Left hindlimb (tissue), 1 donor: ENCODE data around the gene IAH1.
"Not testable (repeated sequence)": the region's sequence is repeated elsewhere in the genome, so short reads cannot be mapped to it uniquely, and the experiment has no call there.

Experiments
- DNase-seq: peaks from one replicate; pipeline ENCODE4 v3.0.0-alpha.2; 2018

The IAH1 gene

GRCh38 chr2:9473985-9474360 is 378 bp upstream of the IAH1 start:
- peak; percentile 49 for DNase-seq

GRCh38 chr2:9477914-9478313 is 3.6 kb downstream of the IAH1 start:
- DNase-seq, result no peak

DNA sequence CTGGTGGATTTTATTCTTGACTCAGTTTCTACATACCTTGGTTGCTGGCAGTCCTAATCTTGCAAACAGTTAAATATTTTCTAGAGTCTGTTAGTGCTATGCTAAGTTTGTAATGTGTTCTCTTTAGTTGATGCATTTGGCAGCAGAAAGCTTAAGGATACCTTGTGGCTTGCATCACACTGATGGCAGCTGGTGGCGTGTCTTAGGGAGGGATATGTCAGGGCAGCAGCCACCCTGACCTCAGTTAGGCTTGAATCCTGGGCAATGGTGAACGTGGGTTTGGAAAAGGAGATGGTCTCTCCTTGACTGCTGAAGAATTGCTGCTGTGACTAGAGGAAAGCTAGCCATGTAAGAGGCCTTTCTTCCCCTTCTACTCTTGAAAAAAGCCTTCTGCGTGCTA is 4.2 kb downstream of the IAH1 start:
- no peak for DNase-seq

DNA sequence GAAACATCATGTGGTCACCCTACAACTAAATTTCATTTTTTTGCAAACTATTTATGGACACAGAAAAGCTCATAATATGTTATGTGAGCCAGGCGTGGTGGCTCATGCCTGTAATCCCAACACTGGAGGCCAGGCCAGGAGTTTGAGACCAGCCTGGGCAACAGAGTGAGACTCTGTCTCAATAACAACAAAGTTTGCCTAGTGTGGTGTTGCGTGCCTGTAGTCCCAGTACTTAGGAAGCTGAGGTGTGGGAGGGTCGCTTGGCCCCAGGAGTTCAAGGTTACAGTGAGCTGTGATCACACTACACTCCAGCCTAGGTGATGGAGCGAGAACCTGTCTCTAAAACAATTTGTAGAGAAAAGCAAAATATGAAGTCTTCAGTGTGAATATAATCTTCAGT is 5.8 kb downstream of the IAH1 start:
- no peak for DNase-seq

- DNase-seq, result no peak
These were observed 8.8 kb downstream of the IAH1 start for GRCh38 chr2:9483107-9483506.

DNA sequence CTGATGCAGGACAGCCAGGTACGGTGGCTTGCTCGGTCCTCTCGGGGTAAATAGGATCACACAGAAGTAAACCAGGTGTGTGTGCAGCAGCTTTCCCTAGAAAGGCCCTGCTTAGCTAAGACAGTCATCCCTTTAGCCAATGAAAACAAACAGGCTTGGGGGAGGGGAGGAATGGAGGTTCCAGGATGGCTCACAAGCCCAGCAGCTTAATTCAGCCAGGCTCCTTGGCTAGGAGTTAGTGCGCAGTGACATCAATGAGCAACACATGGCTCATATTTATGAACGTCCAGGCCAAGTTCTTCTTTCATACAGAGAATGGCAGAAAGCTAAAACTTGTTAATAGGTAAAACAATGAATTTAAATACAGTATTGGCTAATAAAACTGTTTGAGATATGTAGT is 10.2 kb downstream of the IAH1 start:
- DNase-seq, result no peak

DNA sequence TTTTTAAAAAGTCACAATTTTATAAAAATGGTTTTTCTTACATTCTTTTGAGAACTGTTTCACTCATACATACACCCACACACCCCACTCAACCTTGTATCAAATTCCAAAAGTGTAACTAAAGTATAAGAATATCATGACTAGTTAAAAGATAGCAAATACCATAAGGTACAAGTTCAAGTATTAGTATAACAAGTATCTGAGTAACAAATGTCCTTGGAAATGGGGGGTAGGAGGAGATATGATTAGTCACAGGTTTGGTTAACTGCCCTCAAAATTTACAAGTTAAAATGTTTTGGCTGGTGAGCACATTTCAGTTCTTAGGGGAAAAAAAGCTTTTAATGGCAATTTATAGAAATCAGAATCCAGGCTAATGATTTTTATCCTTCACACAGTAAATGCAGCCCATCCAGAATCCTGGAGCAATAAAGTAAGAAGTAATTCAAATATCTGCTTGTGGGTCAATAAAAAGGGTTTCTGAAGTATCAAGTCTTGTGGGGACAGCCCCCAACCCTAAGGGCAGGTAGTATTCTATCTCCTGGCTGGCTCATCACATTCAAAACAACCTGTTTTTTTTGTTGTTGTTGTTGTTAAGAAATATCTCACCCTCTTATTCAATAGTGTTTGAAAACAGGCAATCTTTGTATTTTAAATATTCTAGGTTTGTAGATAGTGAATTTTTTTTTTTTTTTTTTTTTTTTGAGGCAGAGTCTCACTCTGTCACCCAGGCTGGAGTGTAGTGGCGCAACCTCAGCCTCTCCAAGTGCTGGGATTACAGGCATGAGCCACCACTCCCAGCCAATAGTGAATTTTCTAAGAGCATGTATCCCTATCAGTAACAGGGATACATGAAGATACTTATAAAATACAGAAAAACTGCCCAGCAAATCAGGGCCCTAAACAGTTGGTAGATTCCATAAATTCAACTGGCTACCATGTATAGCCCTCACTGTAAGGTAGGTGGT is 14.5 kb downstream of the IAH1 start:
- no peak for DNase-seq

DNA sequence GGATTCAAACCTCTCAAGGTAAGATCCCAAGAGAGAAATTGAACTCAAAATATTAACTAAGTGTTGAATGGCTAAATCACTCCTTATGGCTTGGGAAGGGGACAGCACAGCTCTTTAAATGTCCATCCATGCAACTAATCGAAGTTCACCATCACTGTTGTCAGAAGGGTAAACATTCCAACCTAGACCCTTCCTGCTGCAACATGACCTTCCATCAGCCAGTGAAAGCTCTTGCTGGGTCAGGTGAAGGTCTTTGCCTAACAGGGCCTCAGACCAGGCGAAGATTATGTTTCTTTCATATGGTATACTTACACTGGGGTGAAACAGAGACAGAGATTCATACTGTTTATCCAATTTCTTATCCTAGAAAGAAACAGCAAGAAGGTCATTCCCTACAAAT is 16.4 kb downstream of the IAH1 start:
- DNase-seq, result no peak

DNA sequence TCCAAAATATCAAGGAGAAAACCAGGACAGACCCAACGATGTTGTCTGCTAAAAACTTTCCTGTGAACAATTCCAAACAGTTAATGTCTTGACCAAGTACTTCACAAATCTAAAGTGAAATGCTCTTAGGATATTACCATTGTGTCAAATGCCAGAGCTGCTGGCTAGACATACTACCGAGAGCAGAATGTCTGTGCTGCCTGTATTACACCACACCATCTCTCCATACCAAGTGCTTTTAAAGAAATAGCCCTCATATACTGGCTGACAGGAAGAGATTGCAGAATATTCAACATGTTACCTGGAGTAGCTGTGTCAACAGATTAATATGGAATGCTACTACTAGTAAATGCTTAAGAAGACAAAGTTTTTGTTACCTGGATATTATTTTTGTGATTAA is 18.6 kb downstream of the IAH1 start:
- DNase-seq, result no peak

GRCh38 chr2:9493478-9493877 is 19.1 kb downstream of the IAH1 start:
- DNase-seq, result no peak

GRCh38 chr2:9494081-9494480 is 19.7 kb downstream of the IAH1 start:
- no peak for DNase-seq

GRCh38 chr2:9497017-9497416 is 22.7 kb downstream of the IAH1 start:
- no peak for DNase-seq

DNA sequence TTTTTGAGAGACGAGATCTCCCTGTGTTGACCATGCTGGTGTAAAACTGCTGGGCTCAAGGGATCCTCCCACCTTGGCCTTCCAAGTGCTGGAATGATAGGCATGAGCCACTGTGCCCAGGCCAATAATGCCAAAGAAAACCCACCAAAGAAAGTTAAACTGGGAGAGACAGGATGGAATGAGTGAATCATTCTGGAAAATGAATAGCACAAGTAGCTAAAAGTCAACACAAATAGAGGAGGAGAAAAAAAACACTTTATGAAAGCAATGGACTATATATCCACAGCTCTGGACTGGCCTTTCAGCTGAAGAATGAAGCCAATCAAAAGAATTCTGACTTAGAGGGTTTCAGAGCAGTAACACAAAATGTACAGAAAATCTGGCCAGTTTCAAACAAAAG is 23.9 kb downstream of the IAH1 start:
- DNase-seq, result no peak

GRCh38 chr2:9508931-9509330 is 34.6 kb downstream of the IAH1 start:
- no peak for DNase-seq

DNA sequence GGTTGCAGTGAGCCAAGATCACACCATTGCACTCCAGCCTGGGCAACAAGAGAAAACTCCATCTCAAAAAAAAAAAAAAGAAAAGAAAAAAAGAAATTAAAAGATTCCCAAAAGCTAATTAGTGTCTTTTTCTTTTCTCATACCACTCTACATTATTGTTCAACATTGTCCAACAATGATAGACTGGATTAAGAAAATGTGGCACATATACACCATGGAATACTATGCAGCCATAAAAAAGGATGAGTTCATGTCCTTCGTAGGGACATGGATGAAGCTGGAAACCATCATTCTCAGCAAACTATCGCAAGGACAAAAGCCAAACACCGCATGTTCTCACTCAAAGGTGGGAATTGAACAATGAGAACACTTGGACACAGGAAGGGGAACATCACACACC is 39.6 kb downstream of the IAH1 start:
- not testable (repeated sequence) for DNase-seq

GRCh38 chr2:9517118-9517782 is 42.9 kb downstream of the IAH1 start:
- DNase-seq, result no peak

DNA sequence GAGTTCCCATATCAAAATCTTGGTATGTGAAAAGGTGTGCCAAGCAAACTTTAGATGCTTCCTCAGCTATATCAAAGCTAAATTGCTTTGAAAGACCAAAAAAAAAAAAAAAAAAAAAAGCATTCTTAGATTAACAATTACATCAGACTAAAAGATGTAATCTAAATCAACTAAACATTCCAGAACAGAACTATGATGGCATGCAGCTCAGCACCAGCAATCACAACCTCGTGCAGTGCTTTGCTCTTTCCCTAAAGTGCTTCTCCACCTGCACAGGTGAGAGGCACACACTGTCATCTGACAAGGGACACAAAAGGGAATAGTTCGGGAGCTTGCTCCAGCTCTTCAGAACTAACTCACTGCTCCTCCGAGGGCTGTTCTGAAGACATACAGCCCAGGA is 43.8 kb downstream of the IAH1 start:
- DNase-seq, result no peak

DNA sequence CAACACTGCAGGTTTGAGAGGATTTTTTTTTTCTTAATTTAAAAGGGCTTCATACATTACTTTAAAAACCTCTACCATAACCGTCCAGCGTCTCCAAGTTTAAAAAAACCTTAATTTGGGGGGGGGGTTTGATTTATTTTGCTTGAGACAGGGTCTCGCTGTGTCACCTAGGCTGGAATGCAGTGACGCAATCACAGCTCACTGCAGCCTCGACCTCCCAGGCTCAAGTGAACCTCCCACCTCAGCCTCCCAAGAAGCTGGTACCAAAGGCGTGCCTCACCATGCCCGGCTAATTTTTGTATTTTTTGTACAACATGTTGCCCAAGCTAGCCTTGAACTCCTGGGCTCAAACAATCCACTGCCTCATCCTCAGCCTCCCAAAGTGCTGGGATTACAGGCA is 44.4 kb downstream of the IAH1 start:
- no peak for DNase-seq

- no peak for DNase-seq
These were observed 44.9 kb downstream of the IAH1 start for GRCh38 chr2:9519250-9519649.

GRCh38 chr2:9524291-9524690 is 49.9 kb downstream of the IAH1 start:
- no peak for DNase-seq

DNA sequence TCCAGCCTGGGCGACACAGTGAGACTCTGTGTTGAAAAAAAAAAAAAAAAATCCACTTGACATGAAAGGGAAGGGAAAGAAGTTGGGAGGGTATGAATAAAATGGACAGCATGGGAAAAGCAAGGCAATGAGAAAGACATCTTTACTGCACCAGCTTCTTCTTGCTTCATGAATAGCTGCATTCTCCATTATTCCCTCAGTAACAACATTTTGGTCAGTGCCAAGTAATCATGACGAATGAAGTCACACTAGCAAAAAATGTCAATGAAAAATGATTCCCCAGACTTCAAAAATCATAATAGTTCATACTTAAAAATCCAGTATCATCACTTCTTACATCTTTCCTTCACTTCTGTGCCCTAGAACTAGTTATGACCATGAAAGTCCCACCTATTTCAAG is 50.9 kb downstream of the IAH1 start:
- no peak for DNase-seq

GRCh38 chr2:9527995-9528787 is 53.8 kb downstream of the IAH1 start:
- no peak for DNase-seq

DNA sequence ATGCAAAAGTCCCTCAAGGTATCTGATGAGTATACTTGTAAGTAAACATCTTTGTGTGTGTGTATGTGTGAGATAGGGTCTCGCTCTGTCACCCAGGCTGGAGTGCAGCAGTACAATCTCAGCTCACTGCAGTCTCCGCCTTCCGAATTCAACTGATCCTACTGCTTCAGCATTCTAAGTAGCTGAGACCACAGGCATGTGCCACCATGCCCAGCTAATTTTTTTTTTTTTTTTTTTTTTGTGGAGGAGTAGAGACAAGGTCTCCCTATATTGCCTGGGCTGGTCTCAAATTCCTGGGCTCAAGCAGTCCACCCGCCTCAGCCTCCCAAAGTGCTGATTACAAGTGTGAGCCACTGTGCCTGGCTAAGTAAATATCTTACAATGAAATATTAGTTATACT is 58.1 kb downstream of the IAH1 start:
- no peak for DNase-seq

- no peak for DNase-seq
These were observed 59.3 kb downstream of the IAH1 start for GRCh38 chr2:9533663-9534062.
